NCI-H2227 (cell line): ENCODE measurements around the gene NEBL.

ENCODE experiments used
- DNase-seq: peaks from one replicate; lab custom pipeline; 2025; ENCODE audit not compliant: unreplicated experiment; lab: John Stamatoyannopoulos, UW

NEBL gene

DNA sequence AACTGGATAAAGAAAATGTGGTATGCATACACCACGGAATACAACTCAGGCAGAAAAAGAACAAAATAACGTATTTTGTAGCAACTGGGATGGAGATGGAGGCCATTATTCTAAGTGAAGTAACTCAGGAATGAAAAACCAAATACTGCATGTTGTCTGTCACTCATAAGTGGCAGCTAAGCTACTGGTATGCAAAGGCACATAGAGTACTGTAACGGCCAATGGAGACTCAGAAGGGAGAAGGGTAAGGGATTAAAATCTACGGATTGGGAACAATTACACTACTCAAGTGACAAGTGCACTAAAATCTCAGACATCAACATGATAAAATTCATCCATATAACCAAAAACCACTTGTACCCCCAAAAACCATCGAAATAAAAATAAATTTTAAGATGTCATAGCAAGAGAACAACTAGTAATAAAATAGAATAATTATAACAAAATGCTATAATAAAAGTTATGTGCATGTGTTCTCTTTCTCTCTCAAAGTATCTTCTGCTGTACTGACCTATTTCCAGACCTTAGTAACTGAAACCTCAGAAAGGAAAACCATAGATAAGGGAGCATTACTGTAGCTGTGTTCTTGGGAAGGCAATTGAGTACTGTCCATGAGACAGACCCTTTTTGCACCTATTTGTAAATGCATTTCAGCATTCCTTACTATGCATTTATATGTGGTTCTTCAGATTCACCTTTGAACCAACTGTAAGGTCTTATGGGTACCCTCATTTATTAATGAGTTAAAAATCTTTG, 6.7 kb upstream of the NEBL start:
- no peak for DNase-seq

DNA sequence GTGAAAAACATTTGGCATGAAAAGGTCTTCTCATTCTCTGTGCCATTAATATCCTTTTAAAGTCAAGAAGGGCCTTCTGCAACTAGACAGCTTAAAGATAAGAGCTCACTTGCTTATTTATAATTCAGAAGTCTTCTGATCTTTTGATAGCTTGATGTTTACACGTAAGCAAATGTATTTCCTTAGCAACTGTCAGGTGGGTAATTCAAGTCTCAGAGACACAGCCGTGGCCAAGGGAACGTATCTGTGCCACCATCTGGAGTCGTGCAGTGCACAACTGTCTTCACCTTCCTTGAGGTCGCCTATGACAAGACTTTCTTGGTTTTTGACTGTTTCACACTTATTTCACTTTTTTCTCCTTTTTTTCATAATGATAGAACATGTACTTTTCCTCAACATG, 4.0 kb upstream of the NEBL start:
- no peak for DNase-seq

DNA sequence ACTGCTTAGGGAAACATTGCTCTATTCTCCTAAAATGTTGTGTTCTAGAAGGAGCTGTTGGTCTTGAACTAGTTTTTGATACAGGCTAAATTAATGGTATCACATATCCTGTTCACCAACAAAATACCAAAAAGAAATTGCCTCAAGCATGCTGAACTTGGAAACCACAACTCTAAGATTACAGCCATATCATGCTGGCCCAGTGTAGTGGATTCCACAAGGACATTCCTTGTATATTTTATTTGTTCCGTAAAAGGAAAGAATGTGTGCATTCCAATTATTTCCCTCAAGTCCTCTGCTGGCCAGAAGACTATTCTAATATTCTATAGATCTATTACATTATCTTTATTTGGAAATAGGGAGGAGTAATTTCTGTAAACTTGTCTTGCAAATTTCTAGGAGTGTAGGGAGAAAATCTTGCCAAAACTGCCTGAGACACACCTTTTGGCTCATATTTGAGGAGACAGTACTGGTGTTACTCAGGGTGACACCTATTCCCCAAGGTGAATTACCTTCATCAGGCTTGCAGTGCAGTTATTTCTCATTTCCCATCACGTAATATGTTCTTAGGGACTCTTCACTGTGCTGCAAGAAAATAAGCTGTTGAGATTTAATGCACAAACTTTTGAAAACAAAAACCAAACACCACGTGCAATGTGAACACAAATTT, 1.9 kb upstream of the NEBL start:
- no peak for DNase-seq

DNA sequence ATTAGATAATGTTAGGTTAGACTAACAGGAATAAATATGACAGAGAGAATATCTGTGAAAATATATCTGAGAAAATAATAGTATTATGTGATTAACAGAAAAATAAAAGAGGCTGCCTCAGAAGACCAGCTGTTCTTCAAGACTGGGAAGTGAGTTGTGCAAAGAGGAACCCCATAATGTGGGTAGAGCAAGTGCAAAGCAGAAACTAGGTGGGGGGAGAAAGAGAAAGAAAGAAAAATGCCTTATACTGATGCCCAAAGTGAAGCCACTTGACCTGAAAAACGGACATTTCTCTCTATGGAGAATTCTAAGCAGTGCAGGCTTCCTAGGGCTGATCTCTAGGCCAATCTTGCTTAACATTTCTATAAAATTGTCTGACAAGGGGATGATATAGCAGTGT, 3.8 kb downstream of the NEBL start:
- no peak for DNase-seq

DNA sequence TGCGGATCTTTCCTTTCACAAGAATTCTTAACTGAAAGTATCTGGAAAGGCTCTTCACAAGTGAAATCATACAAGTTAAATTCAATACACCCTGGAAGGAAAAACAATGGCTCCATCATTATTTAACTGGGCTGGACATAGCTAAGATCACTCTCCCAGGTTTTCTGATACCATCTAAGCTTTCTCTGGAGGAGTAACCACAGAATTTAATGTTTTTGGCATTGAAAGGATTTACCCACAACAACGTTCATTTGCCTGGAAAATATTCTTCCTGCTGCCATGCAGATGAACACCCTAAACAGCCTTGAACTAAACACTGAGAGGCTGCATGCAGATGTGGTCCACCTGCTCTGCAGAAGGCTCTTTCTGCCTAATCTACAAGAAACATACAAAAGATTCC, 4.3 kb downstream of the NEBL start:
- no peak for DNase-seq

DNA sequence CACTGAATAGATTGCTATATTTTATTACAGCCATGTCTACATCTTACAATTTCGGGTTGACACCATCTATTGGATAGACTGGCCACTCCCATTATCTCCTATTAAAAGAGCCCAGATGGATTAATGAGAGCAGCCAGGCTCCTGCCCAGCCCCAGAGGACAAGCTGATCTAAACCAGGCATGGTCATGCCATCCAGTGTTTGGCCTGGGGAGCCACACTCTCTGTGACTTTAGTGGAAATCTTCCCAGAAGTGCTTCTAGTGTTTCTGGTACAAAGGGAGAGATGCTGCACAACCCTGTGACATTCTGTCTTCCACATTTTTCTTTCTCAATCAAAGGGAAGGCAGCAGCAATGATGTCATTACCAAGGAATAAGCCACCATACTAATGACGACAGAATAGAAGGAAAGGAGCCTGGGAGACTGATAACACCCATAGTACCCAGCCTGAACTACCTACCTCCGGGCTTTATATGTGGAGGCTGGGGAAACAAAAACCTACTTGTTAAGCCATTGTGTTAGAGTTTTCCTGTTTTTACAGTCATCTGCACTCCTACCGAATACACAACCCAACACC, 5.0 kb downstream of the NEBL start:
- DNase-seq, result no peak

DNA sequence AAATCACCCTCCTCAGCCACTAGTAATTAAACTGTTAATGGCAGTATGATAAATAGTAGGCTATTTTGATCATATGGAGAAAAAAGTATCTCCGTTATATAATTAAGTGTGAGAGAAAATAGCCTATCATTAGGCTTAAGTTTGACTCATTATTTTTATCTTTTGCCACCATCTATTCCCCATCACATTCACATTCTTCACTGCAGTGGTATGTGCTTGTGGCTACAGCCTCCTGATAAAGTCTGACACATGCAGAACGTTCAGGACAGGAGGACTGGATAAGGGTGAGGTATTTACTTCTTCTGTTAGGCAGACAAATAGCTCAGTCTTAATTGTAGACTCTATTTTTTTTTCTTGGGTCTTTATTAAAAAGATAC, 5.8 kb downstream of the NEBL start:
- DNase-seq, result no peak

DNA sequence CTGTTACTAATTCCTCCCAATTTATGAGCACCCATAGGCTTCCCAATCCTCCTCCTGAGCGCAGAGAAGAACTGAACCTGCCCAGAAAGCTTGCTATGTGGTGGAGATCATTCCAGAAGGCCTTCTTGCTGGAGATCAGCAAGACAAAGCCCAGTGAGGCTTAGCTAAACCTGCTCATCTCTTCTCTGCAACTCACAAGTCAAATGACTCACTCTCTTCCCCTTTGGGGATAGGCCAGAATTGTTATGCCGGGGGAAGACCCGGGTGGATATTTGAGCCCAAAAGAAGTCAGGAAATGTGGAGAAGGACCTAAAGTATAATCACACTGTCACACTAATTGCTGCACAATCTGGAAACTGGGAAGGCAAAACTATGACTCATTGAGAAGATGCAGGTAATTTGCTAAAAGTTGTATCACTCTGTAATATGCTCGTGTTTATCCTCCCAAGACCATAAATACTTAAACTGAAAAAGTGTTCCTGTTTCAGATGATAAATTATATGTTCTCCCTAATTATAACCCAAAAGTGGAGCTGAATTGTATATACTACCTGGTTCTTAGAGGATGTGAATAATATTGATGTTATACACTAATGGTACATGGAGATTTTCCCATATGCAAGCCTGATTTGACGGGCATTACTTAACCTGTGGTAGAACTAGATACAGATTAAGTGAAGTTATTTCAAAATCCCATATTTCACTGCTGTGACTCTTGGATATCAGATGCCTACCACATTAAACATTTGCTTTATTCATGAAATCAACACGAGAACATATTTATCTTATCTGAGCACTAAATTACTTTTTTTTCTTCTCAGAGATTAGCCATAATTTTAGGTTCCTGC, 6.4 kb downstream of the NEBL start:
- peak; percentile 28 for DNase-seq

DNA sequence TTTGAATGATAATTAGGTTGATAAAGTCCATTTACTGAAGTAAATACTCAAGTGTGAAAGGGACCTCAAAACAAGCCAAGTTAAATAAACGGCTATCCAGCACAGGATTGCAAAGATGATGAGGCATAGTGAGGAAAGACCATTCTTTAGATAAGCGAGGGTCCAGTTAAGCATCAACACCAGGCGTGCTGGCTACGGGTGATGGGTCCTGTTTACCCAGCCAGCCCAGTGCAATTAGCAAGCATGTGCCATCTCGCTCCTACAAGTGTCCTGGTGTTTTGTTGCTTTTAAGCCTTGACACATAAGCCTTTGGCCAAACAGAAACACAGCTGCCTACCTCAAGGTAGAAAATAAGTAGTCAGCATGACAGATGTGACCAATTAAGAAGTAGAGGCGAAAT, 7.1 kb downstream of the NEBL start:
- peak; percentile 28 for DNase-seq

DNA sequence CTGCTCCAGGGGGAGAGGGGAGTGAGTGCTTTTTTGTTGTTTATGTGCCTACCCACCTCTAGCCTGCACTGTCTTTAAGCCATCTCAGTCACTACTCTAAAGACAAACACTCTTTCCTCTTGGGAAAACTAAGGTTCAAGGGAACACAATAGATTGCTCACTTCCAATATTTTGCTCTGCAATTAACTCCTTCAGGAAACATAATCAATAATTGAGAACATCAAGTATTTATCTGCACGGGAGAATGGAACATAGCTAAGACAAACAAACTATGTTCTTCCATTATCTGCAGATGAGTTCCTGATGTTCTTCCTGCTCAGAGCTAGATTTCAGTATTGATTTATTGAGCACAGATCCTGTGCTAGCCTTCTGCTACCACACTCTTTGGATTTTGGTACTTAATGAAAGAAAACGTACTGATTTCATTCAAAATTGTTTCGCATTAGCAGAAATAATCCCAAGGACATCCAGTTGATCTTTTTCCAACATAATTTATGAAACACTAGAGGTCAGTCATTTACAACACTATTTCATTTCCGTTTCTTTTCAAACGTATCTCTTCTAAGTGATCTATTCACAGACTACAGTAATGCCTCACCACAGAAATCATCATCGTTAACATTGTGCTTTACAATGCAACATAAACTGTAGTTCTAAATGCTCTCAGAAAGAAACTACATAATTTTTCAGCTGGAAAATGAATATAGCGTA, 8.3 kb downstream of the NEBL start:
- no peak for DNase-seq

DNA sequence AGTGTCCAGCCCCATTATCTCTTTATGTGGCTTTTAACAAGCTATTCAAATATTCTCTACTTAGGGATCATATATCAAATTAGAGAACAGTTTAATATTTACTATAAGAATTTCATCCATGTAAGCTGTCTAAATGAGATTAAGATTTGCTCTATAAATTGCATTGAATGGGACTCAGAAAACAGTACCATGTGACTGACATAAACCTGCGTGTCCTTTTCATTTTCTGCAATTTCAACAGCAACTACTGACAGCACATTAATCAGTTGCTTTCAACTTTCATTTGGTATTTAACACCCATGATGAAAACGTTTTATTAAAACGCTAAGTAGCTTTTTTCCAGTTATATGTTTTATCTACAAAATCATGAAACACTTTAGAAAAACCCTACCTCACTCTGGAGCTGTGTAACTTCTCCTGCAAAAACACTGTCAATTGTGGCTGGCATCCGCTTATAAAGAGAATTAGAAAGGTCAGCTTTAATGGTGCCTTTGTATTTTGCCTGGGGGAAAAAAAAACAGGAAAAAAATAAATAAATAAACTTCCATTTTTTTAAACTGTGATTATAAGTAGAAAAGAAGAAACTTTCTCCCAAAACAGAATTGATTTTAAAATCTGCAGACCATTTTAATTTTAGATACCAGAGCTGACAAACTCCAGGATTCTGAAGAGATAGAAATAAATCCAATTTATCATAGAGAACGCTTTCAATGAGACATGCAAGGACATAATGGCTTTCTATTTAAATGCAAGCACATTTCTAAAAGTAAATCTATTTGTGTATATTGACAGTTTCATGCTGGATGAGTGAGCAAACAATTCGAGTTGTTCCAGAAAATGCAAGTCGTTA, 9.2 kb downstream of the NEBL start:
- DNase-seq, result no peak

DNA sequence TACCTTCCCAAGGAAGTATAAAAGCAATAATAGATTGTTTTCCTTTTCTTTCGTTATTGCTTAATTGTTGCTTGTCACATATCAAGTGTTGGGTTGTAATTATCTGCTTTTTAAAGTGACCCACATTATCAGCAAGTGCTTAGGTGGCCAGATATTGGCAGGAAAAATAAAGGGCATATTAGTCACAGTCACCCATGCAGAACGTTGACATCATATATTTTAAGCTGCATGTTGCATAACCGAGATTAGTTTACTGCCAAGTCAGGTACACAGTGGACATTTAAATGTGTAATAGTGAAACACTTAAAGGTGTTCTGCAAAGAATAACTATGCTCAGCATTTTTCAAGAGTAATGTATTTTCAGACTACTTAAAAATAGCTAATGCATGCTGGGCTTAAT, 11.4 kb downstream of the NEBL start:
- DNase-seq, result no peak

DNA sequence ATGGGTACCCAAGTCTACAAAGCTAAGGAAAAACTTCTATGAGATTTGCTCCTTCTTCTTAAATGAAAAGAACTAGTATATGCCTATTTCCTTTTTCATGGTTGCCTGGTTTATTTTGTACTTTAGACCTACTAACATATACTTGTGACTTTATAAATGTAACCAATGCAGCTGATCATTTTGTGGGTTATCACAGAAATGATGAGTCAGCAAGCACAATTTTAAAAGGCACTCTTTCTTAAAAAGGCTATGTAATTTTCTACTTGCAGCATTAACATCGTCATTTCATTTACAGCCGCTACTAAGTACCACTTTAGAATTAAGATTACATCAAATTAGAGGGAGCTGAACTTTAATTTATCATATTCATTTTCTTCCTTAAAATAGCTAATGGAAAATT, 13.6 kb downstream of the NEBL start:
- DNase-seq, result no peak

DNA sequence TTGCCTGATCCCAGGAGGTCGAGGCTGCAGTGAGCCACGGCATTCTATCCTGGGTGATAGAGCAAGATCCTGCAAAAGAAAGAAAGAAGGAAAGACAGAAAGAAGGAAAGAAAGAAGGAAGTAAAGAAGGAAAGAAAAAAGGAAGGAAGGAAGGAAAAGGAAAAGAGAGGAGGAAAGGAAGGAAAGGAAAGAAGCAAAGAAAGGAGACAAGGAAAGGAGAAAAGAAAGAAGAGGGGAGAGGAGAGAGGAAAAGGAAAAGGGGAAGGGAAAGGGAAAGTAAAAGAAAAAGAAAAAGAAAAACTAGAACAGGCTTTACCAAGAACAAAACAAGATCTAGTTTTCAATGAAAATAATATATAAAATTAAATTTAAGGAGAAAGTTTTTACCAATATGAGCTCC, 15.0 kb downstream of the NEBL start:
- no peak for DNase-seq

DNA sequence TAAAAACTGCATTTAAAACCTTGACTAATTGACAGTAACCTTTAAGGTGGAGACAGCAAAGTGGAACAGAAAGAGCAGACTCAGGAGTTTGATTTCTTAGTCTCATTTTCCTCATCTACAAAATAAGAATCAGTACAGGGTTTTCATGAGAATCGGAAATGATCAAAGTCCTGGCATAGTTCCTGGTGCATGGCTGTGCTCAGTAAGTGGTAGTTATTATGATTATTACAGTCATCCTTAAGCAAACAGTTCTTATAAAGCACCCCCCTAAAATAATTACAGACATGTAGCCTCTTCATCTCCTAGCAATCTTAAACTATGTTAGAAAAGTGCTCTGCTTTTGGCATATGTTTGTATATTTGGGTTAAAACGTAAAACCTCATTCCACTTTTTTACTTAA, 18.0 kb downstream of the NEBL start:
- DNase-seq, result peak; percentile 51

DNA sequence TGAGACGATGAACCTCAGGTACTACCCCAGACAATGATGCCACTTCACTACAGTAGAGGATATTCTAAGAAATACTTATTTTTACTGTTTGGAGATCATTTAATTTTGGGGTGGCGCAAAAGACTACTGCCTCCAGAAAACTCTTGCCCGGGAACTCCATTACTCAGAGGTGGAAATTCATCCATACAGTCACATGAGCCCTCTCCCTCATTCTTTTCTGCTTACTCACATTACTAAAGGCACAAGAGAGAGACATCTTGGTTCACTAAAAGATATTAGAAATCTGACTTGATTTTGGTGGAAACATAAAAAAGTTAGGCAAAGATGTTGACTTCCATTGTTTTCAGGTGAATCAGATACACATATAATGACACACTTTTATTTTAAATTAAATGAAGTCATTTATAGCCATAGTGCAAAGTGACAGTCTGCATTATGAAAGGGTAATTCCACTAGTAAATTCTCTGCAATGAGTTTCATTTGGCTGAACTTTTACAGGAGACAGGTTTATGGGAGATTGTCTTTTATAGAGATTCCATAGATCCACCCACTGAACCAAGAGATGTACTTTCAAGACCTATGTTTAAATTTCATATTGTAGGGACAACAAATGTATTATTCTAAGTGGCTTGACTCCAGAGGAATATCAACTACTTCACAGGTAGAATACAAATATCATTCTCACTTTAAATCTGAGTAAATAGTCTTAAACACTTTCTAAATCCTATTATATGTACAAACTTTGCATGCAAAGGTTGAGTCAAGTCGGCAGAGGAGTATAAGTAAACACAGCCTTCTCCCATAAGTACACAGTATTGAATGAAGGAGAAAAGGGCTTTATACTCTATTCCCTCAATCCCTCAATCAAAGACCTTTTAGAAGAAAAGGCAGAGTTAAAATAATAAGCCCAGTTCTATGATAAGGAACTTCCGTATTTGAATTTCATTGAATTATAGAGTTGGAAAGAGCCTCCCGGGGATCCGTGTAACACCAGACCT, 18.8 kb downstream of the NEBL start:
- no peak for DNase-seq

DNA sequence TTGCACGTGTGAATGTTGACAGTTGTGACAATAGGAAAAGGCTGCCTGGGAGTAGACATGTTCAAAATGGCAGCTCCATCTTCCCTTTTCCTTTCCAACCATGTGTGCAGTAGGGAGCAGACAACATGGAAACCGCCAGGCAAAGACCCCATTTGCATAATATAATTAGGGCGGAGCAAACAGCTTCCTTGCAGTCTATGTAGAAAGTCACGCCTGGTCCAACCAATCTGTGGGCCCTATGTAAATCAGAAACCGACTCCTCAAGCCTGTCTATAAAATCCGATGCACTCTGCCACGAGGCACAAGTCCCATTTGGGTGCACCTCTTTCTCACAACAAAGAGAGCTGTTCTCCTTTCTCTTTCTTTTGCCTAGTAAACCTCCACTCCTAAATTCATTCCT, 19.6 kb downstream of the NEBL start:
- peak; percentile 33 for DNase-seq

DNA sequence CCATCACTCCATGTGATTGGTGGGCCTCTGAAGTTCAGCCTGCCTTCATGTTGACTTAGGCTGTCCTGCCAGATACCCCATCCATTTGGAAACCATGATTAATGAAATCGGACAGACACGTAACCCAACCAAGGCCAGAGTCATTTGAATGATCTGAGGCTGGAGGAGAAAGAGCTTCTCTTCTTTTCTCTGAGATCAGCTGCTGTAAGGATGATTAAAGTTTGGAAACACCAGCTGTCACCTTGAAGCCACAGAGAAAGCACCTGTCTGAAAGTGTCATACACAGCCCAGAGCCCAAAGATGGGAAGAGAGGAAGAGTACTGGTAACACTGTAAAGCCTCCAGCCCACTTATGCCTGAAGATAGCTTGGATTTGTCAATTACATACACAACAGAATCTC, 22.9 kb downstream of the NEBL start:
- no peak for DNase-seq

DNA sequence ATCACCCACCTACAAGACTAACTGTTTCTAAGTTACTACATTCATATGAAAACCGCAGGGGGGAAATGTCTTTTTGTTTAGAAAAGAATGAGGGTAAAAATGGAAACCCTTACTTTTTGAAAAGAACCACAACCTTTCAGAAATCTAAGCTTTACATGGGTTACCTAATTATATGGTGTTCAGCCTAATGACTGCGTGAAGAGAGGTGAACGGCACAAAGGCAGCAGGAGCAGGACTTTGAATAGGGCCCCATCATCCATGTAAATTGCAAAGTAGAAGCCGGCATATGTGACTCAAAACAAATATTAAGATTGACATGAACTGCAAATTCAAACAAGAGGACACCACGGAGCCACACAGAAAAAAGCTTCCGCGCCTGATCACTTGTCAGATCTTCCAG, 25.1 kb downstream of the NEBL start:
- DNase-seq, result peak; percentile 87
